HG03159 (cell line): ENCODE measurements around the gene WNT1.

ENCODE experiments used
- ATAC-seq: cut with Tn5 transposase; IDR thresholded peaks from one replicate; pipeline ENCODE4 v1.9.1; 2021; ENCODE audit warnings: mild to moderate bottlenecking, moderate library complexity; ENCODE audit not compliant: unreplicated experiment

The WNT1 gene

GRCh38 chr12:48978291-48978740 is at the start of gene WNT1:
WNT1 (plus strand) TSS chr12:48978322; CDS start chr12:48978651, 329 bp downstream.
- ATAC-seq = no peak

- ATAC-seq = no peak
These were observed 48.6 kb upstream of the WNT1 start for GRCh38 chr12:48929551-48929950.

- ATAC-seq = no peak
These were observed 47.6 kb upstream of the WNT1 start for GRCh38 chr12:48930475-48930874.

GRCh38 chr12:48932878-48933277 is 45.2 kb upstream of the WNT1 start:
- no peak for ATAC-seq

- no peak for ATAC-seq
These were observed 44.3 kb upstream of the WNT1 start for GRCh38 chr12:48933664-48934311.

- ATAC-seq = no peak
These were observed 43.8 kb upstream of the WNT1 start for GRCh38 chr12:48934312-48934706.

GRCh38 chr12:48936379-48936979 is 41.6 kb upstream of the WNT1 start:
- ATAC-seq = no peak

- no peak for ATAC-seq
These were observed 41.0 kb upstream of the WNT1 start for GRCh38 chr12:48937170-48937569.

GRCh38 chr12:48938805-48939204 is 39.3 kb upstream of the WNT1 start:
- ATAC-seq = no peak

GRCh38 chr12:48940181-48940580 is 37.9 kb upstream of the WNT1 start:
- ATAC-seq = no peak

GRCh38 chr12:48943221-48943620 is 34.9 kb upstream of the WNT1 start:
- ATAC-seq = no peak

GRCh38 chr12:48946205-48946604 is 31.9 kb upstream of the WNT1 start:
- ATAC-seq = no peak

GRCh38 chr12:48946943-48947342 is 31.2 kb upstream of the WNT1 start:
- ATAC-seq = no peak

GRCh38 chr12:48947727-48948126 is 30.4 kb upstream of the WNT1 start:
- ATAC-seq = no peak

- ATAC-seq = no peak
These were observed 25.4 kb upstream of the WNT1 start for GRCh38 chr12:48952691-48953090.

- no peak for ATAC-seq
These were observed 24.1 kb upstream of the WNT1 start for GRCh38 chr12:48954061-48954460.

GRCh38 chr12:48954841-48955501 is 23.2 kb upstream of the WNT1 start:
- ATAC-seq = no peak

GRCh38 chr12:48956279-48957140 is 21.6 kb upstream of the WNT1 start:
- peak; percentile 28 for ATAC-seq

GRCh38 chr12:48957141-48958048 is 20.7 kb upstream of the WNT1 start, which contains the start of gene ARF3:
ARF3 (minus strand) TSS chr12:48957487; CDS start chr12:48941095, 16,392 bp downstream.
- peak; percentile 89 for ATAC-seq

- ATAC-seq = no peak
These were observed 20.1 kb upstream of the WNT1 start for GRCh38 chr12:48958049-48958388.
